Measurements from ENCODE around the gene CASP2. TPM values are rescaled to one million over a fixed set of nuclear protein-coding genes. Genes with fewer than 3 reads are reported as not detected.

CASP2 gene
- polyA plus RNA-seq, 2 of the 4 experiments (the other 2 are of a cell fraction): 17.7 to 26.0 TPM

DNA sequence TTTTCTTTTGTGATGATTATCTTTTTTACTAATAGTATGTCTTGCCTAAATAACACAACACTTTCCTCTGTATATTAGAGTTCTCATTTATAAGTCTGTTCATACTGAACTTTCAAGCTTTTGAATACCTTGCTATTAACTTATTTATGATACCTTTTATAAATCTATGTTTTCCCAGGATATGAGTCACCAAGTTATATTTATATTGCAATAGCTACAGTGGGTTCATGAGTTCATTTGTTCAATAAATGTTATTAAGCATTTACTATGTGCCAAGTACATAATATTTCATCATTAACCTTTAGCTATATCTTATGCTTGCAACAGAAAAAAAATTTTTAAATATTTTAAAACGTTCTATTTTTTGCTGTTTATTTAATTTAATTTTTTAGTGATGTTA is 46.1 kb downstream of the CASP2 start:
- peaks cover 31% of the 10 kb centered on the region for H3K4me1 ChIP-seq
- no peaks in the 10 kb centered on the region for H3K9me3 ChIP-seq
- CTCF ChIA-PET: interaction anchor here (0.7 to 1.4 kb wide), 4 partner anchors 26 to 156 kb away, joined by 3 to 5 read pairs (median 4); no protein-coding TSS in a partner anchor
- H3K27ac ChIP-seq: no peak overlapping the region; a peak in 1 of 6 replicates
- FAIRE-seq (no peak), ATAC-seq (no peak), DNase-seq (ENCODE audit: low read depth in 1 of 2, low spot score in 1 of 2) (no peak)
- POLR2A ChIA-PET: no interaction called here
- no peak overlapping the region for H3K4me3 ChIP-seq
- H3K4me2 ChIP-seq: peak overlapping the region; percentile 56
- no peak for TF ChIP-seq SREBF2 (IDR thresholded peaks at IDR 0.05)
- no peak for TF ChIP-seq FOSL2 (IDR thresholded peaks at IDR 0.05)
- peak; percentile 64 for TF ChIP-seq FOSL2 (CRISPR knock-in tag; IDR thresholded peaks at IDR 0.05)
- 0% methylated on average over 1 of the region's 1 CpG for WGBS (ENCODE audit: missing lambda C conversion rate)

- FAIRE-seq (no peak), DNase-seq (ENCODE audit: low read depth in 1 of 2, low spot score in 1 of 2) (no peak), ATAC-seq (peak in 1 of 2 experiments; percentile 29; a peak in 1 of 6 replicates)
- Histone ChIP-seq H3K9me3 (no peaks in the 10 kb centered on the region), H3K4me3 (no peak overlapping the region), H3K4me1 (peaks cover 15% of the 10 kb centered on the region), H3K27ac (no peak overlapping the region), H3K4me2 (no peak overlapping the region)
- WGBS (ENCODE audit: missing lambda C conversion rate): 89% methylated on average over 3 of the region's 3 CpGs
- TF ChIP-seq NPAS2 (CRISPR knock-in tag; IDR thresholded peaks at IDR 0.05; ENCODE audit: borderline replicate concordance): no peak
- TF ChIP-seq NR3C1 (IDR thresholded peaks at IDR 0.05): no peak
- no peak for TF ChIP-seq CBX2 (IDR thresholded peaks at IDR 0.05; ENCODE audit: borderline replicate concordance, low read depth)
- TF ChIP-seq GATA3 (IDR thresholded peaks at IDR 0.05; ENCODE audit: borderline replicate concordance): no peak
- TF ChIP-seq ESRRA (IDR thresholded peaks at IDR 0.05; ENCODE audit: borderline replicate concordance, low read length): no peak
- TF ChIP-seq, protein P1, sequence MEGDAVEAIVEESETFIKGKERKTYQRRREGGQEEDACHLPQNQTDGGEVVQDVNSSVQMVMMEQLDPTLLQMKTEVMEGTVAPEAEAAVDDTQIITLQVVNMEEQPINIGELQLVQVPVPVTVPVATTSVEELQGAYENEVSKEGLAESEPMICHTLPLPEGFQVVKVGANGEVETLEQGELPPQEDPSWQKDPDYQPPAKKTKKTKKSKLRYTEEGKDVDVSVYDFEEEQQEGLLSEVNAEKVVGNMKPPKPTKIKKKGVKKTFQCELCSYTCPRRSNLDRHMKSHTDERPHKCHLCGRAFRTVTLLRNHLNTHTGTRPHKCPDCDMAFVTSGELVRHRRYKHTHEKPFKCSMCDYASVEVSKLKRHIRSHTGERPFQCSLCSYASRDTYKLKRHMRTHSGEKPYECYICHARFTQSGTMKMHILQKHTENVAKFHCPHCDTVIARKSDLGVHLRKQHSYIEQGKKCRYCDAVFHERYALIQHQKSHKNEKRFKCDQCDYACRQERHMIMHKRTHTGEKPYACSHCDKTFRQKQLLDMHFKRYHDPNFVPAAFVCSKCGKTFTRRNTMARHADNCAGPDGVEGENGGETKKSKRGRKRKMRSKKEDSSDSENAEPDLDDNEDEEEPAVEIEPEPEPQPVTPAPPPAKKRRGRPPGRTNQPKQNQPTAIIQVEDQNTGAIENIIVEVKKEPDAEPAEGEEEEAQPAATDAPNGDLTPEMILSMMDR (IDR thresholded peaks at IDR 0.05): no peak
- no peak for TF ChIP-seq CBX8 (IDR thresholded peaks at IDR 0.05)
- no peak for TF ChIP-seq POLR2AphosphoS2 (conservative IDR thresholded peaks at IDR 0.05; ENCODE audit: low read length)
- no peak for TF ChIP-seq RARB (CRISPR knock-in tag; IDR thresholded peaks at IDR 0.05)
- TF ChIP-seq MYC (IDR thresholded peaks at IDR 0.05; ENCODE audit: borderline replicate concordance, low read length): no peak
- no peak for TF ChIP-seq REST (IDR thresholded peaks at IDR 0.05)
- TF ChIP-seq ZC3H11A (IDR thresholded peaks at IDR 0.05): no peak
- TF ChIP-seq RFX5 (IDR thresholded peaks at IDR 0.05): no peak
- no peak for TF ChIP-seq JUNB (IDR thresholded peaks at IDR 0.05)
- no peak for TF ChIP-seq SMC3 (IDR thresholded peaks at IDR 0.05)
- no peak for TF ChIP-seq EHMT2 (IDR thresholded peaks at IDR 0.05; ENCODE audit: low read depth)
- TF ChIP-seq EP300 (IDR thresholded peaks at IDR 0.05): no peak
- TF ChIP-seq FOSB (CRISPR knock-in tag; IDR thresholded peaks at IDR 0.05): no peak
- TF ChIP-seq FOSL2 (IDR thresholded peaks at IDR 0.05): no peak
- no peak for TF ChIP-seq FOSL2 (CRISPR knock-in tag; IDR thresholded peaks at IDR 0.05)
- ChIA-PET POLR2A (no interaction called here), CTCF (interaction anchor here (1.0 to 2.9 kb wide), 4 partner anchors 8 to 79 kb away, joined by 3 to 14 read pairs (median 6); no protein-coding TSS in a partner anchor)
Measured at GRCh38 chr7:143337216-143337615, 49.1 kb downstream of the CASP2 start.

All from A549 (cell line).